Peyer's patch (tissue), 4 donors: ENCODE data around the gene AMDHD2. TPM values are rescaled to one million over a fixed set of nuclear protein-coding genes. Genes with fewer than 3 reads are reported as not detected.

Experiments used
- DNase-seq, 3 donors: peaks; one replicate each; pipeline ENCODE4 v3.0.0-alpha.2; 2017 to 2019
- H3K27ac ChIP-seq, 4 donors: fragments of 200-600 bp; sonication (generic); one replicate each; pipeline ENCODE4 v1.5.1; 2016 to 2019
- H3K27me3 ChIP-seq, 2 donors: fragments of 200-600 bp; sonication (generic); one replicate each; pipeline ENCODE4 v1.5.1; 2019
- H3K36me3 ChIP-seq, 3 donors: fragments of 200-600 bp; sonication (generic); one replicate each; pipeline ENCODE4 v1.5.1; 2016 to 2019
- H3K4me1 ChIP-seq, 4 donors: fragments of 200-600 bp; sonication (generic); one replicate each; pipeline ENCODE4 v1.5.1; 2016 to 2019
- H3K4me3 ChIP-seq, 4 donors: fragments of 200-600 bp; sonication (generic); 1 replicate in 3 of 4; 2 replicates in 1 of 4; pipeline ENCODE4 v1.5.1; 2016 to 2019; ENCODE audit warnings: mild to moderate bottlenecking in 1 of 4
- H3K9me3 ChIP-seq, 4 donors: fragments of 200-600 bp; sonication (generic); one replicate each; pipeline ENCODE4 v1.5.1; 2016 to 2019; ENCODE audit warnings: mild to moderate bottlenecking in 1 of 4
- POLR2A ChIP-seq, 2 donors: fragments of 450-650 bp; IDR thresholded peaks; one replicate each; pipeline ENCODE4 v1.5.1; 2017; ENCODE audit warnings: antibody characterized with exemption in 2 of 2, mild to moderate bottlenecking in 2 of 2, moderate library complexity in 2 of 2
- total RNA-seq, 4 donors: library from RNA; depleted of rRNA; stranded (reverse); fragments of >200 nt; gene quantifications; one replicate each; pipeline ENCODE4 v1.1.0, GENCODE V29; 2016
- TF ChIP-seq, protein P1 (sequence below), 6 experiments: fragments of 450-650 bp in 4 of 6; fragments of 200-600 bp in 2 of 6; sonication (generic) in 1 of 6; IDR thresholded peaks; one replicate each; pipeline ENCODE4 v1.5.1; 2017 to 2019; ENCODE audit warnings: antibody characterized with exemption in 6 of 6, mild to moderate bottlenecking in 3 of 6, moderate library complexity in 1 of 6

Gene AMDHD2
- total RNA-seq, 4 donors from 2014 or later: 56.0 to 173 (median 83.8) TPM

DNA sequence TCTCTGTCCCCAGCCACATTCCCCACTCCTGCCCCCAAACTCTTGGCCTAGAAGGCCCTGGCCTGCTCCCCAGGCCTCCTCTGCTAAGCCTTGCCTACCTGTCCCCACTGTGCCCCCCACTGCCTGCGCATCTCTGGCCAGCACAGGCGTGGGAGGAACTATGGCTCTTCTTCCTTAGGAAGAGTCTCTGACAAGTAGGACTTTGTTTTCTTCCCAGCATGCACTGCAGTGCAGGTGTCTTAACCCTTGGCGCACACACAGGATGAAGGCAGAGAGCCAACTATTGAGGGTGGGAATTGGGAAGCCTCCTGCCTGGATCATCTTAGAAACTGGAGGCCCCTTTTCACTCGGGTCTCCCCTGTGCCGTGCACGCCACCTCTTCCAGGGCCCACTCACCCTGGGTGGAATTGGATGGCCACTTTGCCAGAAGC lies 3.6 kb downstream of the AMDHD2 start:
- DNase-seq: peak in 2 of 3 donors; percentile 67 to 76
- Histone ChIP-seq H3K36me3 (peaks cover 0 to 47% (median 0%) of the 10 kb centered on the region in 3 donors), H3K4me1 (peaks cover 6 to 35% (median 16%) of the 10 kb centered on the region in 4 donors), H3K27ac (peak overlapping the region in 3 of 4 donors; percentile 70 to 87 (median 81)), H3K4me3 (peak overlapping the region in 2 of 4 donors; percentile 41 to 49), H3K9me3 (no peaks in the 10 kb centered on the region), H3K27me3 (no peaks in the 10 kb centered on the region)
- TF ChIP-seq, protein P1, sequence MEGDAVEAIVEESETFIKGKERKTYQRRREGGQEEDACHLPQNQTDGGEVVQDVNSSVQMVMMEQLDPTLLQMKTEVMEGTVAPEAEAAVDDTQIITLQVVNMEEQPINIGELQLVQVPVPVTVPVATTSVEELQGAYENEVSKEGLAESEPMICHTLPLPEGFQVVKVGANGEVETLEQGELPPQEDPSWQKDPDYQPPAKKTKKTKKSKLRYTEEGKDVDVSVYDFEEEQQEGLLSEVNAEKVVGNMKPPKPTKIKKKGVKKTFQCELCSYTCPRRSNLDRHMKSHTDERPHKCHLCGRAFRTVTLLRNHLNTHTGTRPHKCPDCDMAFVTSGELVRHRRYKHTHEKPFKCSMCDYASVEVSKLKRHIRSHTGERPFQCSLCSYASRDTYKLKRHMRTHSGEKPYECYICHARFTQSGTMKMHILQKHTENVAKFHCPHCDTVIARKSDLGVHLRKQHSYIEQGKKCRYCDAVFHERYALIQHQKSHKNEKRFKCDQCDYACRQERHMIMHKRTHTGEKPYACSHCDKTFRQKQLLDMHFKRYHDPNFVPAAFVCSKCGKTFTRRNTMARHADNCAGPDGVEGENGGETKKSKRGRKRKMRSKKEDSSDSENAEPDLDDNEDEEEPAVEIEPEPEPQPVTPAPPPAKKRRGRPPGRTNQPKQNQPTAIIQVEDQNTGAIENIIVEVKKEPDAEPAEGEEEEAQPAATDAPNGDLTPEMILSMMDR (IDR thresholded peaks at IDR 0.05): peak in 1 of 6 experiments; percentile 6
- TF ChIP-seq POLR2A (IDR thresholded peaks at IDR 0.05): peak; percentile 38 to 54

DNA sequence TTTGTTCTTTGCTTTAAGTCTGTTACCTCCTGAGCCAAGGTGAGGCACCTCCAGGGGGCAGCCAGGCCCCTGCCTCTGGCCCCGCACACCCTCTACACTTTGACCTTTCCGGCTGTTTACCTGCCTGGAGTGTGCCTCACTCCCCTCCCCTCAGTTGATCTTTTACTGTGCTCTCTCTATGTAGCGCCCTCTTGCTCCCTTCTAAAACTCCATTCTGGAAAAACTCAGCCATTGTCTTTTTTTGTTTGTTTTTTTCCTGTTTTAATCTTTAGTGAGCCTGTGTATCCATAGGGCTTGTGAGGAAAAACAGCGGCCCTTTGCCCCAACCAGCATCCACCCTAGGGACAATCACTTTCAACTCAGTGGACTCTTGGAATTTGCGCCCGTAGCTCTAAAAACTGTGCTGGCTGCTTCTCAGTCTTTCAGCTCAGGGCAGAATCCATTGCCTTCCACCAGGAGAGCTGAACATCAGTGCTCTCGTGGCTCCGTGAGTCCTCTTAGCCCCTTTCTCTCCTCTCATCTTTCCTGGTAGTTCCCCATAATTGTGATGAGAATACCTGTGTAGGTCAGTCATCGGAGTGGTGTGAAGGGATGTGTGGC lies 4.3 kb downstream of the AMDHD2 start:
- peak overlapping the region in 2 of 4 donors; percentile 41 to 49 for H3K4me3 ChIP-seq
- peak in 2 of 3 donors; percentile 68 to 71 for DNase-seq

DNA sequence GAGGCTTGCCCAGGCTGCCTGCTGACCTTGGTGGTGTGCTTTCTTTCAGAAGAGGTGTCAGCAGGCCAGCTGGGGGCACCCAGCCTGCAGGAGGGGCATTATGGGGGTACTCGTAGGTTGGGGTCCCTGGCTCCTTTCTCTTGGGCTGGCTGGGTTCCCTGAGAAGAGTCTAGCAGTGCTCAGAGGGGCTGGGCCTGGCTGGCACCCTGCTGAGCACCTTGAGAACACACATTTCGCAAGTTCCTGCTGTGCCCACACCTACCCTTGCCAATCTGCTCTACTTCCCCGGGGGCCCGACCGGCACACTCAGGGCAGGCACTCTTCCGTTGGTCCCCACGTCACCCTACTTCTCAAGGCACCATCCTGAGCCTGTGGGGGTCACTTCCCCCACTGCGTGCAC lies 6.0 kb downstream of the AMDHD2 start:
- TF ChIP-seq POLR2A (IDR thresholded peaks at IDR 0.05): no peak
- TF ChIP-seq, protein P1 (IDR thresholded peaks at IDR 0.05): no peak
- Histone ChIP-seq H3K36me3 (peaks cover 0 to 44% (median 0%) of the 10 kb centered on the region in 3 donors), H3K4me1 (peaks cover 2 to 24% (median 7%) of the 10 kb centered on the region in 4 donors), H3K27me3 (no peaks in the 10 kb centered on the region), H3K9me3 (no peaks in the 10 kb centered on the region), H3K27ac (no peak overlapping the region), H3K4me3 (no peak overlapping the region)
- no peak for DNase-seq

More for the DNA sequence above, 4.3 kb downstream of the AMDHD2 start:
- Histone ChIP-seq H3K36me3 (peaks cover 0 to 47% (median 0%) of the 10 kb centered on the region in 3 donors), H3K4me1 (peaks cover 6 to 28% (median 11%) of the 10 kb centered on the region in 4 donors), H3K27me3 (no peaks in the 10 kb centered on the region), H3K27ac (peak overlapping the region in 3 of 4 donors; percentile 70 to 87 (median 81)), H3K9me3 (no peaks in the 10 kb centered on the region)
- TF ChIP-seq, protein P1 (IDR thresholded peaks at IDR 0.05): peak in 3 of 6 experiments; percentile 7 to 27 (median 13)
- peak in 1 of 2 donors; percentile 26 for TF ChIP-seq POLR2A (IDR thresholded peaks at IDR 0.05)

DNA sequence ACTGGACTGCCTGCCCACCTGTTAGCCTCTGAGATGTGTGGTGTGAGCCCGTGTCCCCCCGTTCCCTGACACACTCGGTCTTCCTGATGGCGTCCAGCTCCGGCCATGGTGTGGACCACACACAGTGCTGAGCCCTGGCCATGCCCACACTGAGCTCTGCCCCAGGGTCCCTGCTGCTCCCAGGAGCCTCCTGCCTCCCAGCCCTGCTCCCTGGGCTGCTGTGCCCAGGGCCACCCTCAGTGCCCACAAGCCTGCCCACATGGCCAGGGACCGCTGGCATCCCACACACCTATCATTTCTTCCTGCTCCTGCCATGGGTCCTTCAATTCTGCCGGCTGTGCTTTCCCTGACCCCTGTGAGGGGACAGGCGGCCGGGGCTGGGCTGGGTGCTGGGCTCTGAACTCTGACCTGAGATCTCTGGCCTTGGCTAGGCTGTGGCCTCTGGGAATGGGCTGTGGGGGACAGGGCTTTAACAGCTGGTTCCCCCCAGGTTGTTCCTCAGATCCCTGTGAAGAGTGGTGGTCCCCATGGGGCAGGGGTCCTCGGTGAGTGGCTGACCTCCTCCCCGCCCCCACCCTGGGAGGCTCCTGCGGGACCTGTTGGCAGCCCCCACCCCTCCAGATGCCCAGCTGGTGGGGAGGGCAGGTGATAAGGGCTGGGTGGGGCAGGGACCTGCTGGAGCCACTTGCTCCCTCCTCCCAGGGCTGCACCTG lies 7.1 kb downstream of the AMDHD2 start:
- TF ChIP-seq POLR2A (IDR thresholded peaks at IDR 0.05): no peak
- TF ChIP-seq, protein P1 (IDR thresholded peaks at IDR 0.05): no peak
- Histone ChIP-seq H3K36me3 (peaks cover 0 to 42% (median 0%) of the 10 kb centered on the region in 3 donors), H3K27me3 (no peaks in the 10 kb centered on the region), H3K4me3 (no peak overlapping the region), H3K4me1 (peaks cover 0 to 24% (median 10%) of the 10 kb centered on the region in 4 donors), H3K27ac (no peak overlapping the region), H3K9me3 (no peaks in the 10 kb centered on the region)
- peak in 1 of 3 donors; percentile 44 for DNase-seq

DNA sequence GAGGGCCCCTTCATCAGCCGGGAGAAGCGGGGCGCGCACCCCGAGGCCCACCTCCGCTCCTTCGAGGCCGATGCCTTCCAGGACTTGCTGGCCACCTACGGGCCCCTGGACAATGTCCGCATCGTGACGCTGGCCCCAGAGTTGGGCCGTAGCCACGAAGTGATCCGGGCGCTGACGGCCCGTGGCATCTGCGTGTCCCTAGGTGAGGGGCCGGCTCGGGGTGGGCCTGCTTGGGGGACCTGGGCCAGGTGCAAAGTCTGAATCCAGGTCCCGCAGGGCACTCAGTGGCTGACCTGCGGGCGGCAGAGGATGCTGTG lies 7.6 kb downstream of the AMDHD2 start:
- Histone ChIP-seq H3K4me1 (peaks cover 0 to 24% (median 10%) of the 10 kb centered on the region in 4 donors), H3K9me3 (no peaks in the 10 kb centered on the region), H3K36me3 (peaks cover 0 to 40% (median 0%) of the 10 kb centered on the region in 3 donors), H3K4me3 (no peak overlapping the region), H3K27ac (no peak overlapping the region), H3K27me3 (no peaks in the 10 kb centered on the region)
- no peak for TF ChIP-seq POLR2A (IDR thresholded peaks at IDR 0.05)
- TF ChIP-seq, protein P1 (IDR thresholded peaks at IDR 0.05): no peak
- peak in 1 of 3 donors; percentile 36 for DNase-seq
